HG03196 (cell line): ENCODE data around the gene FARSB.
A peak's percentile ranks its signal among the peaks of the same experiment; 100 is the strongest.
"Not testable (repeated sequence)": the region's sequence is repeated elsewhere in the genome, so short reads cannot be mapped to it uniquely, and the experiment has no call there.

ENCODE experiments used
- ATAC-seq: cut with Tn5 transposase; IDR thresholded peaks from one replicate; pipeline ENCODE4 v1.9.1; 2021; ENCODE audit not compliant: unreplicated experiment

FARSB gene

DNA sequence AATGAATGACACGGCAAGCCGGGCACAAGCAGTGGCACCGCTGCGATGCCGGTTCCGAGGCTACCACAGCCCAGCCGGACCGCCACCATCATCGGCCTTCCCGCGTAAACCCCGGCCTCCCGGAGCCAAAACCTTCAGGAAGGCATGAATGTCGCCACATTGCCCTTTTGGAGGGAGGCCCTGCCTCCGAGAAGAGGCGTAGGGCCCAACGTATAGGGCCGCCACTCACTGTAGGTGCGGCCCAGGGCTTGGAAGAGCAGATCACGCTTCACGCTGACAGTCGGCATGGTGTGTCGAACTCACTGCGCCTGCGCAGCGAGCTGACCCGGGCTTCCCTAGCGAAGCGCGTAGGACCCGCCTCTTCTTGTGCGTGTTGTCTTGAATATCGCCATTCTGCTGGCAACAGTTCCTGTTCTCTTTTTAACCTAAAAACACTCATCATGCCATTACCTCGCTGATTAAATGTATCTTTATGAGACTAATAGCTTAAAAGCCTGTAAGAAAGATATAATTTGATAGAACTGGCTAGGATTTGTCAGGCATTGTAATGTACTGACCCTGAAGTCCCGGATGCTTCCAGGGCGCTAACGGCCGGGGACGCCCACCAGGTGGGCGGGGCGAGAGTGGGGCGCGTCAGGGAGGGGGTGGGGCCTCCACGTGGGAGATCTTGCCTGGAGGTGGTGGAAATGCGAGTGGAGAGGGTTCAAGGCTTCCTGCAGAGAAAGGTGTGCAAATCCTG, at the start of gene FARSB:
FARSB (minus strand) TSS at position 306 of the 739 bp plus-strand sequence; CDS start at position 287, 19 bp downstream.
- ATAC-seq: peak; percentile 93

DNA sequence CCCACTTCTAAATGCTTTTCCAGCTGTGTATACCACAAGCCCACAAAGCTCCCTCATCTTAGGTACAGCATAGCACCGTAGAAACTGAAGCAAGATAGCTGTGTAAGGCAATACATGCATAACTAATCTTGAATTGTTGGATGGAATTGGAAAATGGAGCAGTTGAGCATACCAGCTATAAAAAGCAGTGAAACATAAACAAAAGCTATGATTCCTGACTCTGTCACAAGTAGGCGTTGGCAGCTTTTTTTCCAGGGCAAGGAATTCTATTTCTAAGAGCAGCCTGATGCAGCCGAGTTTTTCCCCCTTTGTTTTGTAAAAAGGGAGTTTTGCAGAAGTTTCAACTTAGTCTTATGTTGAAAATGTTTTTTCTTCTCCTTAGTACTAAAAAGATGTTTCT, 48.0 kb upstream of the FARSB start:
- ATAC-seq: no peak

DNA sequence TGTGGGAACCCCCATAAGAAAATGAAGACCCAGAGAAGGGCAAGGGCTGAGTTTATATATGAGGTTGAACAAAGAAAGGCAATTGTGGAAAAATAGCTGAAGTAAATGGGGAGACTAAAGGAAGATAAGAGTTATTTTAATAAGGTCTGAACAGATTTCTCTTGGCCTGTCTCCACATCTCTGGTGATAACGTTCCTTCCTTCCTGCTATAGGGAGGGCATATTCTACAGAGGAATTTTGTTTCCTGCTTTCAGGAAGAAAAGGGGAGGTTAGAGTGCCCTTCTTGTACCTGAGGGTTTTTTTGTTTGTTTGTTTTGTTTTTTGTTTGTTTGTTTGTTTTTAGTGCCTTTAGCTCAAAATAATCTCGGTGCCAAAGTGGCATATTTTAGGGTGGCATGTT, 47.2 kb upstream of the FARSB start:
- no peak for ATAC-seq

DNA sequence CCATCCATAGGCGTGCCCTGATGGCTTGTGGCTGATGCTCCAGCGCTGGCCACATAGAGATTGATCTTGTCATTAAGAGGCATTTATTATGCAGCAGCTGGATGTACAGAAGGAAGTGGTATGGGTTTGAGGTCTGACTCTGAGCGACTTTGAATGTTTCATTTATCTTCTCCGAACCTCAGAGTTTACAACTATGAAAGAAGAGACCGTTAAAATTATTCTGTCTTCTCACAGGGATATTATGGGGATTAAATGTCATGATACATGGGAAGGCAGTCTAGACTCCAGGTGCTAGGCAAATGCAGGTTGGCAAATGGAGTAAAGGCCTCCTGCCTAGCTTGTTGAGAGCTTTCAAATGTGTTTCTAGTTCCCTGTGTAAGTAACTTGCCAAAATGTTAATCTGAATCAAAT, 45.8 kb upstream of the FARSB start:
- ATAC-seq: no peak

DNA sequence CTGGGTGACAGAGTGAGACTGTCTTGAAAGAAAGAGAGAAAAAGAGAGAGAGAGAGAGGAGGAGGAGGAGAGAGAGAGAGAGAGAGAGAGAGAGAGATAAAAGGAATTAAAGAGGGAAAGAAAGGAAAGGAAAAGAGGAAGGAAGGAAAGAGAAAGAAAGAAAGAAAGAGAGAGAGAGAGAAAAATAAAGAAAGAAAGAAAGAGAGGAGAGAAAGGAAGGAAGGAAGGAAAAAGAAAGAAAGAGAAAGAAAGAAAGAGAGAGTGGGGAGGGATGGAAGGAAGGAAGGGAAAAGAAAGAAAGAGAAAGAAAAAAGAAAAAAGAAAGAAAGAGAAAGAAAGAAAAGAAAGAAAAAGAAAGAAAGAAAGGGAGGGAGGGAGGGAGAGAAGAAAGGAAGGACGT, 45.3 kb upstream of the FARSB start:
- no peak for ATAC-seq

DNA sequence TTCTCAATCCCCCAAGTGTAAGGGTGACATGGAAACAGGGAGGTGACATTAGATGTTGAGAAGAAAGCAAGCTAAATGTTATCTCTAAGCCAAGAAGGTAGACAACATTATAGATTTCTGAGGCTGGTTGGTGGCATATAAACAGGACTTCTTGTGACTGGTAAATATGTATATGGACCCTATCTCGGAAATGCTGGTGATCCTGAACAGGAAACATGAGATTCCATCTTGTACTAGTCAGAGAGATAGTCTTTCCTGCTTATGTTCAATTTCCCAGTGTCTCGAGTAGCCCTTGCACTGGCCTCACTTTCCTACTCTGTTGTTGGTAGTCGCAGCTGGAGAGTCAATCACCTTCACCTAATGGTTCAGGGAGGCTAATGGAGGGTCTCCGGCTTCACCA, 42.4 kb upstream of the FARSB start:
- no peak for ATAC-seq

DNA sequence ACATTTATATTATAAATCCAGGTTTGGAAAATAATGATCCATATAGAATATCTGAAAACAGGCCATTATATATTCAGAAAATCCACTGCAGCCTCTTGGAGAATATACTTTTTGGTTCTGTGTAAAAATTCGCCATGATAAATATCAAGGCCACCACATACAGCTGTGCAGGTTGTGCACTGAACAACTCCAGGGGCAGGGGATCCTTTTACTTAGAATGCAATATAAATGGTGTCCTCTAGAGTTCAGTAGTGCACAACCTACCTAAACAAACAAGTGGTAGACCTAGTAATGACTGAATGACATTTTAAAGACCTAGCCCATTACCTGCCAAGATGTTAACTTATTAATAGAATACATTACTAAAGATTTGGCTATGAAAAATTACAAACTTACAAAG, 37.9 kb upstream of the FARSB start:
- no peak for ATAC-seq

DNA sequence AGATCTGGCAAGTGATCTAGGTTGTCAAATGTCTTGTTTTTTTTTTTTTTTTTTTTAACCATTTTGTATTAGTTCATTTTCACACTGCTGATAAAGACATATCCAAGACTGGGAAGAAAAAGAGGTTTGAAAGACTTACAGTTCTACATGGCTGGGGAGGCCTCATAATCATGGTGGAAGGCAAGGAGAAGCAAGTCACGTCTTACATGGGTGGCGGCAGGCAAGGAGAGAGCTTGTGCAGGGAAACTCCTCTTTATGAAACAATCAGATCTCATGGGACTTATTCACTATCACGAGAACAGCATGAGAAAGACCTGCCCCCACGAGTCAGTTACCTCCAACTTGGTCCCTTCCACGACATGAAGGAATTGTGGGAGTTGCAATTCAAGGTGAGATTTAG, 37.5 kb upstream of the FARSB start:
- ATAC-seq: not testable (repeated sequence)

DNA sequence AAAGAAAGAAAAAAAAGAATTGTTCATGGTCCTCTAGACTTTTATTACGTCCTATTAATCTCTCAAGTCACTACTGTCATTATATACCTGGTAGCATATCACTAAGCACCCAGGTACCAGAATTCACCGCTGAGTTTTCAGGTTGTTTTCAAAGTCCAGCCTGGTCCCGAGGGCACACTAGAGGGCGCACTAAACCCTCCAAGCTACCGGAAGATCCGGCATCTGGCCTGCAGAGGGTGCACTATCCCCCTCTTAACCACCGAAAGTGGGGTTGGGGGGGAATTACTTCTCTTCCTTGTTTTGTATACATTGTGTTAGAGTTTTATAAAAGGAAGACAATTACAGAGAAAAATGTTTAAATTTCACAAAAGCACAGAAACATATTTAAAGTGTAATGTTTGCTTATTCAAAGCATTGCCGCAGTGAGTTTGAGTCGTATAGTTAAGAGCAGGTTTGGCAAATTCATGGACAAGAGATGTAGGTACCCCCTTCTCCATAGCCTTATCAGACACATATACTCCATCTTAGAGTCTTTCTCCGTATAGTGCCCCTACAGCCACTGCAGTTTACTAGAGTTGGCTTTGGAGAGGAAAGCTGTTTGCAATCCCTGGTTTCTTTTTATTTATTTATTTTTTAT, 34.8 kb upstream of the FARSB start:
- ATAC-seq: peak; percentile 91

DNA sequence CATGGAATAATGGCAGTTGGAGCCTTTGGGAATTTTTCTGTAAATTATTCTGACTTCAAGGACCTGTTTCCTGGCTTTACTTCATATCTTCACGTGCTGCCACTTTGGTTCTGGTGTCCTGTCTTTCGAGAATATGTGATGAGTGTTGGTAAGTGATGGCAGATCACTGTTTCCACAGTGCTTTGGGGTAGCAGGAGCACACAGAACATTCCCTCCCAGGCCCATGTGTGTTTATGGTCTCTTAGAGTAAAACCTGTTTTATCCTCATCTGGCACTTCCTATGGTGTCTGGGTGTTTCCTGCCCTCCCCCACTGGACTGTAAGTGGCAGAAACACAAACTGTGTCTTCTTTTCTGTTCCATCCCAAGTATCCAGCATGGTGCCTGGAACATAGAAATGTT, 33.4 kb upstream of the FARSB start:
- ATAC-seq: no peak

DNA sequence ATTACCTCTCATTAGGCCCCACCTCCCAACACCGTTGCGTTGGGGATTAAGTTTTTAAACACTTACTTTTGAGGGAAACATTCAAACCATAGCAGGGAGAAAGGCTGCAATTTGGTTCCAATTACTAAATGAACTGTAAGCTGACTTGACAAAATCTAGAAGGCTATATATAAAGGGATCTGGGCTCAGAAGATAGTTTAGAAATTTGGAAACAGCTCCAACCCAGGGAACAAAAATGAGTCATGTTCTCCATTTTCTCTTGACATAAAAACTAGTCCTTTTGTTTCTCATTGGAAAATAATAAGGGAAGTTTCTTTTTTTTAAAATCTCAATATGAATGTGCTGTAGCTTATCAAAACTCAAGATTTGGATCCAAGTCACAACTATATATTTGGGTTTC, 33.0 kb upstream of the FARSB start:
- ATAC-seq: no peak

DNA sequence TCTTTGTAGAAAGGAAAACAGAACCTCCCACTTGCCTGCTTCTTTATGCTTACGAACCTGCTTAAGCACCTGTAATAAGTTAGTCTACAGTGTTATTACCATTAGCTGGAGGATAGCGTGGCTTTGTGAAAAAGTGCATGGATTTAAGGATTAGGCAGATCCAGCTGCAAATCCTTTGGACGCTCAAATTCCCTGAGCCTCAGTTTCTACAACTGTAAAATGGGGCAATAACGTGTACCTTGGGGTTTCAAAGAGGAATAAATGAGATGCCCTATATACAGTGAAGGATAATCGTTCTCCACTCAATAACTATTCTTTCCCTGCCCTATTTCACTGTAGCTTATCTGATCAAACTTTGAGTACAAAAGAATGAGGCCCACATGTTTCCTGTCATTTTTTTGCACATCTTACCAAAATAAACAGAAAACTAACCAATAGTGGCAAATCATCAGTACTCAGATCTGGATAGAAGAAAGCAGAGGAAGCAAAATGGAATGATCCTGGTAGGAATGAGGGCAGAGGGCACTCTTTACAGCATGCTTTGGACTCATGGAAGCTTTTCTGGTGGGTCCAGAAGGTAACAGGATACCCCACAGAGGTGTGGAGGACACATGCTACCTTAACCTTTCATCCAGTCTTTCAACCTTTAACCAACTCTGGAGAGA, 30.3 kb upstream of the FARSB start:
- ATAC-seq: no peak

DNA sequence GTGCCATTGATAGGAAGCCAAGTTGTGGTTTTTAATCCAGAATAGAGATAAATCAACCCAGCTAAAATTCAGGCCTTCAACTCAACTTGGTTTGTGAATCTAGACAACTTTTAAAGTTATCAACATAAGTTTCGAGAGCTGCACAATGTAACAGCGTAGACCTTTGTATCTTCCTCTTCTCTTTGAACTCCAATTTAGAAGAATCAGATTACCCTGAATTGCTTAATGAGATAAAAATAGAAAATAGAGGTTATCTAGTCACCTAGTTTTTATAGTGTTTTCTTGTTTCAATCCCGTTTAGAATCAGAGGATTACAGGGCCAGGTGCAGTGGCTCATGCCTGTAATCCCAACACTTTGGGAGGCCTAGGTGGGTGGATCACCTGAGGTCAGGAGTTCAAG, 27.9 kb upstream of the FARSB start:
- no peak for ATAC-seq

DNA sequence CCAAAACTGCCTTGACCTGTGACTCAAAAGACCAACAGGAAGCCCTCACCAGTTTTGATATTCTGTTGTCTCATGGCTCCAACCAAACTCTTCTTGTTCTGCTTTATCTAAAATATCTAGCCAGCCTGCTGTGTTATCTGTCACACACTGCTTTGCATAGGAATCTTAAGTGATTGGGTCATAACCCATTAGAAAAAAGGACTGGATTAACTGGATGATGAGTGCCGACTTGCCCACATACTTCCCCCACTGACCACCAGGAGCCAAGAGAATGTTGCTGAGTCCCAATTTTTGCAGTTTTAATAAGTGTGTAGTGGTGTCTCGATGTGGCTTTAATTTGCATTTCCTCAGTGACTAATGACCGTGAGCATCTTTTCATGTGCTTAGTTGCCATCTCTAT, 22.1 kb upstream of the FARSB start:
- ATAC-seq: no peak

DNA sequence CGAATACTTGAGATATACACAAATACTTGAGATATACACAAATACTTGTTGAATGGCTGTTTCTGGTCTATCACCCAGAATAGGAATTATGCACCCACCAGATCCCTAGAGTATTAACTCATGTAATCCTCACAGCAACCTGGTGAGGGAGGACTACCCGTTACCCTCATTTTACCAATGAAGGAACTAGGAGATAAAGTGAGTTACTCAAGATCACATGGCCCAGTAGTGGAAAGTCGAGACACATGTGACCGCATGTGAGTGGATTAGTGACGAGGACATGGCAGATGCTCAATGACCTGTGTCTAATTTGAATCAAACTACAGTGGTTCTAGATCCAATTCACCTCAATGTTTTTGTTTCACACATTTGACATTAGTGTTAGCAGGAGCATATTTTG, 18.0 kb upstream of the FARSB start:
- no peak for ATAC-seq

DNA sequence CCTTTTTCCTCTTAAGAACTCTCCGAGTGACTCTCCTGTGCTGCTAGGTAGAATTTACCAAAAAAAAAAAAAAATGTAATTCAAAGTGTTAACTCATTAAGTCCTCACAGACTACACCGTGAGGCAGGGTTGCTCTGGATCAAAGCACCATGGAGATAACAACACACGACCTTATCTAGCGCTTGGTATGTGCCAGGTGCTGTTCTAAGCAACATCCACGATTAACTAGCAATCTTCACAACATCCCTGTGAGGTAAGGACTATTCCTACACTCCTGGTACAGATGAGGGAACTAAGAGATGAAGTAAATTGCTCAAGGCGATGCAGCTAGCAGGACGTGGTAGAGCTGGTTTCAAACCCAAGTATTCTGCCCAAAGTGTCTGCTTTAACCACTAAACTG, 17.4 kb upstream of the FARSB start:
- ATAC-seq: no peak

DNA sequence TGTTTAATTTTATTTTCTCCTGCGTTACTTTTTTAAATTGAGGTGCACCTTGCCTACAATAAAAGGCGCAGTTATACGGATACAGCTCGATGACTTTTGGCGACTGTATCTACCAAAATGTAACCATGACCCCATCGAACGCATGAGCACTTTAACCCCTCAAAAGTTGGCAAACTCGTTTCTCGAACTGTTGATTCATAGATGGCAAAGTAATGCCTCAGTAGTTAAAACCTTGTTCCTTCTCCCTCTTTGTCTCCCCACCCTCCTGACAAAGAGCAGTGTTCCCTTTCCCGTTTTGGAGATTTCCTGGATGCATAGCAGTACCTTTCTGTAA, 16.1 kb upstream of the FARSB start:
- ATAC-seq: no peak

DNA sequence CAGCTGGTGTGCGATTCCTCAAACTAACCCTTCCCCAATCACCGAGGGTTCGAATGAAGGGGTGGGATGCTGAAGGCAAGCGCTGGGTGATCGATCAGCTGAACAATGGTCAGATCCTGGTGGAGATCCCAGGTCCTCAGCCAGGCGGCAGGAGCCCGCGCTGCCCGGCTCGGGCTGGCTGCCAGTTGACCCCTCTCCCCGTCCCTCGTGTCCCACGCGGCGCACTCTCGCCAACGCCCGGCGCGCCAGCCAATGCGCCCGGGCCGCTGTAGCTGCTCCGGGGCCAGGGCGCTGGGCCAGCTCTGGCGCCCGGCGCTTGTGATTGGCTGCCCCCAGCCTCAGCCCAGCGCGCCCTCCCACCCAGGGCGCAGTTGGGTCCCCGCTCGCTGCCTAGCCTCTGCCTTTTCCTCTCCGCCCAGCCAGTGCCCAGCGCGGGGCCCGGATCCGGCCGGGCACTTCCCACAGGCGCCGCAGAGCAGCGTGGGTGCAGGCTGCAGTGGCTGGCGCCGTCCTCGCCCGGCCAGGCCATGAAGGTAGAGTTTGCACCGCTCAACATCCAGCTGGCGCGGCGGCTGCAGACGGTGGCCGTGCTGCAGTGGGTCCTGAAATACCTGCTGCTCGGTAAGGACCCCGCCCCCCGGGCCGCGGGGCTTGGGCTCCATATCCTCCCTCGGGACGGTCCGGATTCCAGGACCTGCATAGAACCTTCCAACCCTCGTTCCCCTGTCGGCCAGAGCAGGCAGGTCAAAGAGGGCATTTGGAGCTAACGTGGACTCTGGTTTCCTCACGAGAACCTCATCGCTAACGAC, 15.6 kb upstream of the FARSB start, which contains the start of gene MOGAT1:
MOGAT1 (plus strand) TSS at position 400 of the 809 bp plus-strand sequence; CDS start at position 528, 128 bp downstream.
- ATAC-seq: no peak

DNA sequence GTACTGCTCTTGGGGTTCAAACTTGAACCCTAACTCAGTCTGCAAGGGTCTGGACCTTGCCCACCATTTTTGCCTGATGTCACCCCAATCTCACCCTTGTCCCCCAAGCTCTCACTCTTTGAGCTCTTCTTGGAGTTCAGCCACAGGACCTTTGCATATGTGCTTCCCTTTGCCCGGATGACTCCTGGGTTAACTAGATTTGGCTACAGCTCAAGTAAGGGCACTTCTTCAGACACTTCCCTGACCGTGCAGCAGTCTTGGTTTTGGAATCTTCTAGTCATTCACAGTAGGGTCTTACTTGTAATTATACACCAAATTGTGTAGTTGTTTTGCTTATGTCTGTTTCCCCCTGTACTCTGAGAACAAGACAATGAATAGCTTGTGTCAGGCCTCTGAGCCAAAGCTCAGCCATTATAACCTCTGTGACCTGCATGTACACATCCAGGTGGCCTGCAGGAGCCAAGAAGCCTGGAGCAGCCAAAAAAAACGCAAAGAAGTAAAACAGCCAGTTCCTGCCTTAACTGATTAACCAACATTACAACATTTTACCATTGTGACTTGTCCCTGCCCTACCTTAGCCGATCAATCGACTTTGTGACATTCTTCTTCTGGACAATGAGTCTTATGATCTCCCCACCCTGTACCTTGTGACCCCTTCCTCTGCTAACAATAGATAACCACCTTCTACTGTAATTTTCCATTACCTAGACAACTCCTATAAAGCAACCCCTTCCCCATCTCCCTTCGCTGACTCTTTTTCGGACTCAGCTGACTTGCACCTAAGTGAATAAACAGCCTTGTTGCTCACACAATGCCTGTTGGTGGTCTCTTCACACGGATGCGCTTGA, 14.5 kb upstream of the FARSB start:
- no peak for ATAC-seq

DNA sequence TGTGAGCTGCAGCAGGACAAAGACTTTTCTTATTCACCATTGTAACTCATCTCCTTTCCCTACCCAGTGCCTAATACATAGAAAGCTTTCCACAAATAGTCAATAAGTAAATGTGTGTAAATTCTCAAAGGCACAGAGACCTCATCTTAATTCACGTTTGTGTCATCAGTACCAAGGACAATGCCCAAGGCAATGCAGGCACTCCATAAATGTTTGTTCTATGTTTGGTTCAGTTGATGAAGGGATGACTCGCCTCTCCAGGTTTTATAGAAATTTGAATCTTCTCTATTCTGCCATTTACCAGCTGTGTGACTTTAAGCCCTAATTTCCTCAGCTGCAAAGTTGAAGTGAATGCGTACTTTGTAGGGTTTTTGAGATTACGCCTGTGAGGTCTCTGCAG, 13.5 kb upstream of the FARSB start:
- ATAC-seq: no peak
